Measurements from ENCODE around the gene RBM38.

Gene RBM38

DNA sequence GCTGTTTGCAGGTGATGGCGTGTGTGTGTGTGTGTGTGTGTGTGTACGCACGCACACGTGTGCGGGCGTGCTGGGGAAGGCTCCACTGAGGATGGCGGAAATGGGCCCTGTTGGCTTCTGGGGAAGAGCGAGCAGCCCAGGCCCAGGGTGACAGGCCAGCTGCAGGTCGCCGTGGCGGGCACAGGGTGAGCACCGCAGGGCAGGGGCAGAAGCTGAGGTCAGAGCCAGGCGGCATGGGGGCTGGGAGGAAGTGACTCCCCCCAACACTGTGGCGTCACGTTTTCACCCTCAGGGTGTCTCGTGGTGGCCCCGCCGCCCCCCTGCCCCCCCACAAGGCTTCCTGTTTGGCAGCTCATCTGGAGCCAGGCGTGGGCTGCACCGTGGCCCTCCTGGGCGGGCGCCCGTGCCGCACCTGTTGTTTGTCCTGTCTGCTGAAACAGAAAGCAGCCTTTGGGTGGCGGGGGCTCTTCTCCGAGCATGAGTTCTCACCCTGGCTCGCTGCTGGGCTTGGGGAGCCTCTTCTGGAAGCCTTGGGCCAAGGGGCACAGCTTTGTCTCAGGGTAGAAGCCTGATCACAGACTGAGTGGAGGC, 7.1 kb downstream of the RBM38 start:
- H3K27me3 ChIP-seq (ENCODE audit: insufficient read depth, low read length): no peaks in the 10 kb centered on the region
- H3K36me3 ChIP-seq (ENCODE audit: insufficient read depth, low read length): peaks cover 62% of the 10 kb centered on the region
- no peaks in the 10 kb centered on the region for H3K9me3 ChIP-seq (ENCODE audit: low read length)
- H3K4me1 ChIP-seq (ENCODE audit: insufficient read depth, low read length): peaks cover 39% of the 10 kb centered on the region
- H3K4me3 ChIP-seq (ENCODE audit: low read length): no peak overlapping the region
- H2AFZ ChIP-seq (ENCODE audit: low read depth, low read length): no peak overlapping the region

DNA sequence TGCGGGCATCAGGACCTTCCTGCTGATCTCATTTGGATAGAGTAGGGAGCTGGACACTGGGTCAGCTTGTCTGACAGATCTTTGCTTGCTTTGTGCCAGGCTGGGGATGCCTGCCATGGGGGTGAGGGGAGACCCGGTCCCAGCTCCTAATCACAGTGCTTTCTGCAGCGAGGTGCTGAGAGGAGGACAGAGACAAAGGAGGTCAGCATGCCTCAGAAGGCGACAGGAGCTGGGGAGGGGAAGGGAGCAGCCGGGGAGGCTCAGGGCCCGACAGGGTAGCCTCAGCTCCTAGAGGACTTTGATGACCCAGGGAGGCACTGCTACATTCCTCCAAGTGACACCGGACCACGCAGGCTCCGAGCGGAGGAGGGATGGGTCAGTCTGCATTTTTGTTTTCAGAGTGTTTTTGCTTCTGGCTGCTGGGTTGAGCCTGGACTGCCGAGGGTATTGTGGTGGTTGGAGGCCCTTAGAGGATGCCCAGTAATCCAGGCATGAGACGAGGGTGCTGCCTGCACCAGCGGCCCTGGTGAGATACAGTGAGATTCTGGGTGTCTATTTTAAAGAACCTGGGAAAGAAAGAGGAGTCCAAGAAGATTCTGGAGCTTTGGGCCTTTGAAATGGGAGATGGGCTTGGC, 7.8 kb downstream of the RBM38 start:
- Histone ChIP-seq H3K4me3 (ENCODE audit: low read length) (no peak overlapping the region), H3K9me3 (ENCODE audit: low read length) (no peaks in the 10 kb centered on the region), H2AFZ (ENCODE audit: low read depth, low read length) (no peak overlapping the region), H3K36me3 (ENCODE audit: insufficient read depth, low read length) (peaks cover 55% of the 10 kb centered on the region), H3K27me3 (ENCODE audit: insufficient read depth, low read length) (no peaks in the 10 kb centered on the region), H3K4me1 (ENCODE audit: insufficient read depth, low read length) (peaks cover 32% of the 10 kb centered on the region)

DNA sequence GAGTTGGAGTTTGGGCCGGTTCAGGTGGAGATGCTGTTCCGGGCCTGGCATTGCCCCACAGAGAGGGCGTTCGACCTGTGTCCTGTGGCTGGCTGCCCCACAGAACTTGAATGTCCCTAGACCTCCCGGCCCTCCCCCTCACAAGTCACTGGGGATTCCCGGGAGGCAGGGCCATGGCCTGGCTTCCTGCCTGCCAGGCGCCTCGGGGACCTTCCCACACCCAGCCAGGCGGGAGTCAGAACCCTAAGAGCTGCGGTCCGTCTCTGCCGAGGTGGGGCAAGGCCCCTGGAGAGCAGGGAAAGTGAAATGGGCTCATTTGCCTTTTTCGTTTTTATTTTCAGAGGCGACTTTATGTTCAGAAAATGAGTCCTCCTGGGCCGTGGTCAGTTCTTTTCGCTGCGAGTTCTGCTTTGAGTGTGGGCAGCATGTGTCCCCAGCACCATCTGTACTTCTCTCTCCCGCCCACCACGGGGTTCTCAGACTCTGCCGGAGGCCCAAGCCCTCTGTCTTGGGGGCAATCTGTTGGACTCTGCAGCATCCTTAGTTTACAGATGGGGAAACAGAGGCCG, 8.5 kb downstream of the RBM38 start:
- Histone ChIP-seq H3K4me3 (ENCODE audit: low read length) (no peak overlapping the region), H3K27me3 (ENCODE audit: insufficient read depth, low read length) (no peaks in the 10 kb centered on the region), H3K9me3 (ENCODE audit: low read length) (no peaks in the 10 kb centered on the region), H3K36me3 (ENCODE audit: insufficient read depth, low read length) (peaks cover 49% of the 10 kb centered on the region), H3K4me1 (ENCODE audit: insufficient read depth, low read length) (peaks cover 28% of the 10 kb centered on the region), H2AFZ (ENCODE audit: low read depth, low read length) (no peak overlapping the region)

DNA sequence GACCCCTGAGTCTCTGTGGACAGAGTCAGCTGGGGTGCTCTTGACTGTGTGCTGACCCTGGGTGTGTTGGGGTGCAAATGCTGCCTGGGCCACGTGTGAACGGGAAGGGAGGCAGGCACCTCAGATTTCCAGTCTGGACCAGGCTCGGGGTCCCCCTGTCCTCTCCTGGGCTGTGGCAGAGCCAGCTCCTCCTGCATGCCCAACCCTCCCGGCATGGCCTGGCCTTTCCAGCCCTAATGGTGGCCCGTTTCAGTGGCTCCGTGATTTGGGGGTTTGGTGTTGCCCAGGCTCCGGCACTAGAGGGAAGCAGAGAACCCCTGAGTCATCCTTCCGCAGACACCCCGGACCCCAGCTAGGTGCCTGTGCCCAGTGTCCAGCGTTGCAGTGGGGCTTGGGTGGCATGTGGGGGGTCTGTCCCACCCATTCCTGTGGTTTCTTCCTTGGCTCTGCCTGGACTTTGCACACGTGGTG, 9.1 kb downstream of the RBM38 start:
- Histone ChIP-seq H3K9me3 (ENCODE audit: low read length) (no peaks in the 10 kb centered on the region), H3K4me1 (ENCODE audit: insufficient read depth, low read length) (peaks cover 22% of the 10 kb centered on the region), H3K4me3 (ENCODE audit: low read length) (no peak overlapping the region), H2AFZ (ENCODE audit: low read depth, low read length) (no peak overlapping the region), H3K36me3 (ENCODE audit: insufficient read depth, low read length) (peaks cover 51% of the 10 kb centered on the region), H3K27me3 (ENCODE audit: insufficient read depth, low read length) (no peaks in the 10 kb centered on the region)

DNA sequence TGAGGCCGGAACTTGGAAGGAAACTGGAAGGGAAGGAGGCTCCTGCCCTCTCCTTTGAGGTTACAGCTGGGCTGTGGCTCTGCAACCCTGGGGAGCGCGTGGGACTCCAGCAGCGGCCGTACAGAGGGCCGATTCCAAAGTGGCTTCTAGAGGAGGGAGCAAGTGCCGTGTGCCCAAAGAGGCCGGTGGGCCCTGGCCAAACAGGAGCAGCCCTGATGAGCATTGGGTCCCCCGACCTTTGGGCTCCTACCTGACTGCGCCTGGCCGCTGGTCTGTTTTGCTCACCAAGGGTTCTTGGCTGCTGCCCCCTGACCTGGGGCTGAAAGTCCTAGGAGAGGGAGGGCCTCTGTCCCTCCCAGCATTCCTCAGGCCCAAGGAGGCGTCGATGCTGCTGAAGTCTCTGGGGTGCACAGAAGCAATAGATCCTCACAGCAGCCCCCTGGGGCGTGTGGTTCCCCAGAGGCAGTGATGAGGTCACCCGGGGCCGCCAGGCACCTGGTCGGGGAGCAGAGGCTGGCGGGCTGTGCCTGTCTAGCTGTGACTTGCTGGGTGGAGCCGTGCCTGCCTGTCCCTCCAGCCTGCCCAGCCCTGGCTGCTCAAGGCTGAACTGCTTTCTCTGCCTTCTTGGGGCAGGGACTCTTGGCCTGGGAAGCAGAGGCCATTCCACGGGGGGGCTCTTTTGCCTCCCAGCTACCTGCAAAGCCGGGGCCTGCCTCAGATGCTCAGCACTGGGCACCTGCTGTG, 9.8 kb downstream of the RBM38 start:
- no peaks in the 10 kb centered on the region for H3K9me3 ChIP-seq (ENCODE audit: low read length)
- peaks cover 16% of the 10 kb centered on the region for H3K4me1 ChIP-seq (ENCODE audit: insufficient read depth, low read length)
- H3K27me3 ChIP-seq (ENCODE audit: insufficient read depth, low read length): no peaks in the 10 kb centered on the region
- peaks cover 53% of the 10 kb centered on the region for H3K36me3 ChIP-seq (ENCODE audit: insufficient read depth, low read length)
- H3K4me3 ChIP-seq (ENCODE audit: low read length): no peak overlapping the region
- H2AFZ ChIP-seq (ENCODE audit: low read depth, low read length): no peak overlapping the region

DNA sequence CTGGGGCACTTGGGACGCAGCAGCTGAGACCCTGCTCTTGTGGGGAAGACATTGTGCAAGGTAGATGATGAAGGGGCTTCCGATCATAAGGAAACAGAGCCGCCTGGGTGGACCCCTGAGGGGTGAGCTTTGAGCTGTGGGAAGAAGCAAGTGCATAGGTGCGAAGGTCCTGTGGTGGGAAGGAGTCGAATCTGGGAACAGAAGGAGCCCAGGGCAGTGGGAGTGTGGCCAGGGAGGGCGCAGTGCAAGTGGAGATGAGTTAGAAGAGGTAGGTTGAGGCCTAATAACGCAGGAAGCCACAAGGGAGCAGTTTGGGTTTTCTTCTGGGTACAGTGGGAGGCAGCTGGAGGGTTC, 10.3 kb downstream of the RBM38 start:
- Histone ChIP-seq H3K36me3 (ENCODE audit: insufficient read depth, low read length) (peaks cover 58% of the 10 kb centered on the region), H2AFZ (ENCODE audit: low read depth, low read length) (no peak overlapping the region), H3K27me3 (ENCODE audit: insufficient read depth, low read length) (no peaks in the 10 kb centered on the region), H3K9me3 (ENCODE audit: low read length) (no peaks in the 10 kb centered on the region), H3K4me1 (ENCODE audit: insufficient read depth, low read length) (peaks cover 13% of the 10 kb centered on the region), H3K4me3 (ENCODE audit: low read length) (no peak overlapping the region)

DNA sequence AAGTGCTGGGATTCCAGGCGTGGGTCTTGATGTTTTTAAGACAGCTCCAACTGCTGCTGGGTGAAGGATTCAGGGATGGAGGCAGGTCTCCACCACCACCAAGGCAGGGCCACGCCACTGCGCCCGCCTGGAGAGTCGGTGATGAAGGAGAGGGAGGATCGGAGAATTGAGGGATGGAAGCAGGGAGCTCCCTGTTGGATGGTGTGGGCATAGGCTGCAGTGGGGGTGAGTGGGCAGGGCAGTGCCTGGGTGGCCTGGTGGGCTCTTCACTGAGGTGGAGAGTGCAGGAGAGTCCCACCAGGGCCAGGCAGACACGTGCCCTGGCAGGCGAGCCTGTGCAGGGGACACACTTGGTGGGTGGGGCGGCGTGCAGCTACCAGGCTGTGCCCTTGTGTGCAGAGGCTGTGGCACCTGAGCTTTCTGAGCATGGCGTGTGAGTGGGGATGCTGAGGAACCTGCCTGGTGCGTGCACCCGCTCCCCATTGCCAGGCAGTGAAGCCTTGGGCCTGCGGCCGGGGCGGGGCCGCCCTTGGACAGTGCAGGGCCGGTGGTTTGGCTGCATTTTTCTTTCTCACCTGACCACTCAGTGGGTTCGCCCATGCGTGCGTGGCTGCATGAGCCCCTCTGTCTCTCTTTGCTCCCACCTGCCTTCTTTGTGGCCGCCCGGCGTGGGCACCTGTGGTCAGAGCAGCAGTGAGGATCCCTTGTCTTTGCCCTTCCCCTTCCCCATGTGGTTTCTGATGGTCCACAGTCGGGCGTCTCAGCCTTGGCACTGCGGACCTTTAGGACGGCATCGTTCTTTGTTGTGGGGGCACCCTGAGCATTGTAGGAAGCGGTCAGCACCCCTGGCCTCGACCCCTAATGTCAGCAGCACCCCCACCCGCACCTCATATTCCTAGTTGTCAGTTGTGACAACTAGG, 11.3 kb downstream of the RBM38 start:
- H3K36me3 ChIP-seq (ENCODE audit: insufficient read depth, low read length): peaks cover 55% of the 10 kb centered on the region
- no peak overlapping the region for H3K4me3 ChIP-seq (ENCODE audit: low read length)
- H3K27me3 ChIP-seq (ENCODE audit: insufficient read depth, low read length): no peaks in the 10 kb centered on the region
- H3K9me3 ChIP-seq (ENCODE audit: low read length): no peaks in the 10 kb centered on the region
- peaks cover 13% of the 10 kb centered on the region for H3K4me1 ChIP-seq (ENCODE audit: insufficient read depth, low read length)
- H2AFZ ChIP-seq (ENCODE audit: low read depth, low read length): no peak overlapping the region

DNA sequence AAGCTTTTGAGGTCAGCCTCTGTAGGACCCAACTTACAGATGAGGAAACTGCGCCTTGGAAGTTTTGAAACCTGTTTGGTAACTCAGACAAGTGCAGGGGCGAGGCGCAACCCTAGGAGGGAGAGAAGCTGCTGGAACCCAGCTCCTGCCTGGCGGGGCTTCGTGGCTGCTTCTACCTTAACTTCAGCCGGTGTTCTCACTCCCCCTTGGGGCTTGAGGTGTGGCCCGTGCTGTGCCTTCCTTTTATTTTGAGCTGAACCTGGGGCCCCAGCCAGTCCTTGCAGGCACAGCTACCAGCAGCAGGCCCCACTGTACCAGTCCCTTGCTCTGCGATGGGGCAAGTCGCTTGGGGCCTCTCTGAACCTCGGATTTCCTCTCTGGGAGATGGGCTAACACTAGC, 12.0 kb downstream of the RBM38 start:
- Histone ChIP-seq H3K36me3 (ENCODE audit: insufficient read depth, low read length) (peaks cover 56% of the 10 kb centered on the region), H3K27me3 (ENCODE audit: insufficient read depth, low read length) (no peaks in the 10 kb centered on the region), H2AFZ (ENCODE audit: low read depth, low read length) (no peak overlapping the region), H3K4me3 (ENCODE audit: low read length) (no peak overlapping the region), H3K4me1 (ENCODE audit: insufficient read depth, low read length) (peaks cover 11% of the 10 kb centered on the region), H3K9me3 (ENCODE audit: low read length) (no peaks in the 10 kb centered on the region)

DNA sequence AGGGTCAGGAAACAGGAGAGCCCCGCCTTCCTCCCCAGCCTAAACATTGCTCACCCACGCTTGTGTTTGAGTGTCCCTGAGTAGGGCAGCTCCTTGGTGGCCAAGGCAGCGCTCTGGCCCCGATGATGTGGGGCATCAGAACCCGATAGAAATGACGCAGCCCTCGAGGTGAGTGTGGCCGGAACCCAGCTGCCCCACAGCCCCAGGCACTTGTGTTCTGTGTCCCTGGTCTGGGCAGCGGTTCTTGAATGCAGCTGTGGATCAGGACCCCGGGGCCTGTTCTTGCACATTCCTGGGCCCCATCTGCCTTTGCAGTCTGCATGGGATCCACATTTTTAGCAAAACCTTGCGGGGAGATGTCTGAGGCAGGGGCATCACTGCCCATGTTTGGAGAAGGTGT, 12.8 kb downstream of the RBM38 start:
- Histone ChIP-seq H2AFZ (ENCODE audit: low read depth, low read length) (no peak overlapping the region), H3K4me1 (ENCODE audit: insufficient read depth, low read length) (peaks cover 5% of the 10 kb centered on the region), H3K9me3 (ENCODE audit: low read length) (no peaks in the 10 kb centered on the region), H3K36me3 (ENCODE audit: insufficient read depth, low read length) (peaks cover 60% of the 10 kb centered on the region), H3K27me3 (ENCODE audit: insufficient read depth, low read length) (no peaks in the 10 kb centered on the region), H3K4me3 (ENCODE audit: low read length) (no peak overlapping the region)

DNA sequence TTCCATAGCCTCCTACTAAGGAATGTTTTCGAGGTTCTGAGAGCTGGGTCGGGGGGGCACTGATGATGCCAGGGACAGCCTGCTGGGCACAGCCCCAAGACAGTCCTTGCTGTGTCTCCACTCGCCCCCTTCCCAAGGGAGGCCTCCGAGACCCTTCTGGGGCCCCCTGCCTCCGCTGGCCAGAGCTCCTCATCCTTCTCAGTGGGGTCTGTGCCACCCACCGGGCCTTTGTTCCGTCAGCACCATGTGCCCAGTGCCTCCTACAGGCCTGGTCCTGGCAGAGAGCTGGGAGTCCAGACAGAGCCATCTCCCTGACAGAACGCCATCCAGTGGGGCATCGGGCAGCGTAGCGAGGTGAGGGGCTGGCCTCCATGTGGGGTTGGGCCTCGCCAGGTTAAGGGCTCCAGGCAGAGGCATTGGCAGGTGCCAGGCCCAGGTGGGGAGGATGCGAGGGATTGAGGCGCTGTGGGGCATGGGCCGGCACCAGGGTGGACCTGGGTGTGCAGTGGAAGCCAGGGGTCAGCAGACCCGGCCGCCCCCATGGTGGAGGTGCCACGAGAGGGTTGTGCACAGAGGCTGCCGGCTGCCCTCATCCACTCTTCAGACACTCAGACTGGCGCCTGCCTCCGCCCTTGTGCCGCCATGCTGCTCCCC, 13.3 kb downstream of the RBM38 start:
- H3K4me3 ChIP-seq (ENCODE audit: low read length): no peak overlapping the region
- peaks cover 60% of the 10 kb centered on the region for H3K36me3 ChIP-seq (ENCODE audit: insufficient read depth, low read length)
- H3K4me1 ChIP-seq (ENCODE audit: insufficient read depth, low read length): peaks cover 4% of the 10 kb centered on the region
- H3K27me3 ChIP-seq (ENCODE audit: insufficient read depth, low read length): no peaks in the 10 kb centered on the region
- H3K9me3 ChIP-seq (ENCODE audit: low read length): no peaks in the 10 kb centered on the region
- H2AFZ ChIP-seq (ENCODE audit: low read depth, low read length): no peak overlapping the region

DNA sequence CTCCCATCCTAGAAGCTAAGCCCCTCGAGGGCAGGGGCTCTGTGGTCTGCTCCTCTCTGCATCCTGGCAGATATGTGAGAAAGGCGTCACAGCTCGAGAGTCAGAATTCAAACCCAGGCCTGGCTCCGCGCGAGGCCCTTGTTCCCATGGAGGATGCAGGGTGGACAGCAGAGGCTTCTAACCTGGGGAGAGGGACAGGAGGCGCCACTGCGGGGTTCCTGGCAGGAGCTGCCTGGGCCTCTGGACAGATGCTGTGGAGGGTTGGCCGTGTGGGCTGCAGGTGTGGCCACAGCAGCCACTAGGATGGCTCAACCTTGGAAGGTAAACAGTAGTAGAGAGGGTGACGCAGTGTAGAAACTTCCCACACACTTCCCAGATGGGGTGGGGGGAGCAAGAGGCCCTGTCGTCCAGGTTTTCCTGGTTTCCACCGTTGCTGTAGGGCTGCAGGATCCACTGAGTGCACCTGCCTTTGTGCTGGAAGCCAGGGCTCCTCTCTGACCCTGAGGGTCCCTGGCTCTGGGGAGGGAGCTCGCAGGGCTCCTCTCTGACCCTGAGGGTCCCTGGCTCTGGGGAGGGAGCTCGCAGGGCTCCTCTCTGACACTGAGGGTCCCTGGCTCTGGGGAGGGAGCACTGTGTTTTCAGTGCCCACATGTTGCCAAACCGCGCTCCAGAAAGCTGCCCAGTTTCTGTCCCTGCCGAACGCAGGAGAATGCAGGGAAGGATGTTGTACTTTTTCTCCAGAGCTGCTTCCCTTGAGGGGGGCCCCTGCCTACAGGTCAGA, 14.2 kb downstream of the RBM38 start:
- peaks cover 13% of the 10 kb centered on the region for H3K4me1 ChIP-seq (ENCODE audit: insufficient read depth, low read length)
- H3K4me3 ChIP-seq (ENCODE audit: low read length): no peak overlapping the region
- no peaks in the 10 kb centered on the region for H3K9me3 ChIP-seq (ENCODE audit: low read length)
- peaks cover 53% of the 10 kb centered on the region for H3K36me3 ChIP-seq (ENCODE audit: insufficient read depth, low read length)
- no peaks in the 10 kb centered on the region for H3K27me3 ChIP-seq (ENCODE audit: insufficient read depth, low read length)
- no peak overlapping the region for H2AFZ ChIP-seq (ENCODE audit: low read depth, low read length)

DNA sequence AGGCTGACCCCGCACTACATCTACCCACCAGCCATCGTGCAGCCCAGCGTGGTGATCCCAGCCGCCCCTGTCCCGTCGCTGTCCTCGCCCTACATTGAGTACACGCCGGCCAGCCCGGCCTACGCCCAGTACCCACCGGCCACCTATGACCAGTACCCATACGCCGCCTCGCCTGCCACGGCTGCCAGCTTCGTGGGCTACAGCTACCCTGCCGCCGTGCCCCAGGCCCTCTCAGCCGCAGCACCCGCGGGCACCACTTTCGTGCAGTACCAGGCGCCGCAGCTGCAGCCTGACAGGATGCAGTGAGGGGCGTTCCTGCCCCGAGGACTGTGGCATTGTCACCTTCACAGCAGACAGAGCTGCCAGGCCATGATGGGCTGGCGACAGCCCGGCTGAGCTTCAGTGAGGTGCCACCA, 16.4 kb downstream of the RBM38 start:
- H3K27me3 ChIP-seq (ENCODE audit: insufficient read depth, low read length): no peaks in the 10 kb centered on the region
- H3K4me1 ChIP-seq (ENCODE audit: insufficient read depth, low read length): peaks cover 13% of the 10 kb centered on the region
- H2AFZ ChIP-seq (ENCODE audit: low read depth, low read length): no peak overlapping the region
- H3K4me3 ChIP-seq (ENCODE audit: low read length): no peak overlapping the region
- H3K9me3 ChIP-seq (ENCODE audit: low read length): no peaks in the 10 kb centered on the region
- H3K36me3 ChIP-seq (ENCODE audit: insufficient read depth, low read length): peaks cover 40% of the 10 kb centered on the region
